Loucy (cell line): ENCODE results near the gene EFCAB13.

Experiments used
- EZH2phosphoT487 ChIP-seq: fragments of 200-600 bp; IDR thresholded peaks from 2 replicates; pipeline ENCODE4 v1.6.1; 2018; ENCODE audit warnings: antibody characterized with exemption, mild to moderate bottlenecking, moderate library complexity, borderline replicate concordance
- TF ChIP-seq, protein P1 (sequence below): fragments of 200-600 bp; sonication (generic); conservative IDR thresholded peaks from 2 replicates; pipeline ENCODE4 v1.5.1; 2014; ENCODE audit warnings: mild to moderate bottlenecking, antibody characterized with exemption, low read length

DNA sequence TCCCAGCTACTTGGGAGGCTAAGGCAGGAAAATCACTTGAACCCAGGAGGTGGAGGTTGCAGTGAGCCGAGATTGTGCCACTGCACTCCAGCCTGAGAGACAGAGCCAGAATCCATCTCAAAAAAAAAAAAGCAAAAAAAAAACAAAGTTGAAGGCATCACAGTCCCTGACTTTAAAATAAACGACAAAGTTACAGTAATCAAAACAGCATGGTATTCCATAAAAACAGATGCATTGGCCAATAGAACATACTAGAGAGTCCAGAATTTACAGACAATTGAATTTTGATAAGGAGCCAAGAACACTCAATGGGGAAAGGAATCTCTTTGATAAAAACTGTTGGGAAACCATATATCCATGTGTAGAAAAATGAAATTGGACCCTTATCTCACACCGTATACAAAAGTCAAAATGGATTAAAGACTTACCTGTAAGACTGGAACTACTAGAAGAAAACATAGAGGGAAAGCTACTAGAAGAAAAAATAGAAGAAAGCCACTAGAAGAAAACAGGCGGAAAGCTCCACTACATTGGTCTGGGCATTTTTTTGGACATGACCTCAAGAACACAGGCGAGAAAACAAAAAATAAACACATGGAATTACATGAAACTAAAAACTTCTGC lies 2.8 kb upstream of the EFCAB13 start:
- TF ChIP-seq, protein P1, sequence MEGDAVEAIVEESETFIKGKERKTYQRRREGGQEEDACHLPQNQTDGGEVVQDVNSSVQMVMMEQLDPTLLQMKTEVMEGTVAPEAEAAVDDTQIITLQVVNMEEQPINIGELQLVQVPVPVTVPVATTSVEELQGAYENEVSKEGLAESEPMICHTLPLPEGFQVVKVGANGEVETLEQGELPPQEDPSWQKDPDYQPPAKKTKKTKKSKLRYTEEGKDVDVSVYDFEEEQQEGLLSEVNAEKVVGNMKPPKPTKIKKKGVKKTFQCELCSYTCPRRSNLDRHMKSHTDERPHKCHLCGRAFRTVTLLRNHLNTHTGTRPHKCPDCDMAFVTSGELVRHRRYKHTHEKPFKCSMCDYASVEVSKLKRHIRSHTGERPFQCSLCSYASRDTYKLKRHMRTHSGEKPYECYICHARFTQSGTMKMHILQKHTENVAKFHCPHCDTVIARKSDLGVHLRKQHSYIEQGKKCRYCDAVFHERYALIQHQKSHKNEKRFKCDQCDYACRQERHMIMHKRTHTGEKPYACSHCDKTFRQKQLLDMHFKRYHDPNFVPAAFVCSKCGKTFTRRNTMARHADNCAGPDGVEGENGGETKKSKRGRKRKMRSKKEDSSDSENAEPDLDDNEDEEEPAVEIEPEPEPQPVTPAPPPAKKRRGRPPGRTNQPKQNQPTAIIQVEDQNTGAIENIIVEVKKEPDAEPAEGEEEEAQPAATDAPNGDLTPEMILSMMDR, result no peak
- TF ChIP-seq EZH2phosphoT487, result no peak
